HG02610 (cell line): ENCODE results near the gene SRCAP.
"Not testable (repeated sequence)": the region's sequence is repeated elsewhere in the genome, so short reads cannot be mapped to it uniquely, and the experiment has no call there.

Source experiments
- ATAC-seq: cut with Tn5 transposase; IDR thresholded peaks from one replicate; pipeline ENCODE4 v1.9.1; 2021; ENCODE audit warnings: mild to moderate bottlenecking, moderate library complexity; ENCODE audit not compliant: unreplicated experiment

The SRCAP gene

DNA sequence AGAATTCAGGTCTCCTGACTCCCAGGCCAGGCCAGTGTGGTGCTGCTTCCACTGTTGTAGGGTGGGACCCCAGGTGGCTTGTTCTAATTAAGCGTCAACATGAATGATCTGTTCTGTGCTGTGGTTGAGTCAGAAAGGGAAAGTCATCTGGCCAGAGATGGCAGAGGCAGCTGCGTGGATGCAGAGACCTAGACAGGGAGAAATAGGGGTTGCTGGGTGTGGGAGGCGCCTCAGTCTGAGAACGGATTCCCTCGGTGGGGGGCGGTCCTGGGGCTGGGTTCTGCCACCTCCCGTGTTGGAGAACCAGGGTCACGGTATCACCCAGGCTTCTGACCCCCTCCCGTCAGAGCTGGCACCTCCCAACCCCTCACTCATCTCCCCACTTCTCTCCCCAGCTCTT, 35.2 kb upstream of the SRCAP start:
- no peak for ATAC-seq

DNA sequence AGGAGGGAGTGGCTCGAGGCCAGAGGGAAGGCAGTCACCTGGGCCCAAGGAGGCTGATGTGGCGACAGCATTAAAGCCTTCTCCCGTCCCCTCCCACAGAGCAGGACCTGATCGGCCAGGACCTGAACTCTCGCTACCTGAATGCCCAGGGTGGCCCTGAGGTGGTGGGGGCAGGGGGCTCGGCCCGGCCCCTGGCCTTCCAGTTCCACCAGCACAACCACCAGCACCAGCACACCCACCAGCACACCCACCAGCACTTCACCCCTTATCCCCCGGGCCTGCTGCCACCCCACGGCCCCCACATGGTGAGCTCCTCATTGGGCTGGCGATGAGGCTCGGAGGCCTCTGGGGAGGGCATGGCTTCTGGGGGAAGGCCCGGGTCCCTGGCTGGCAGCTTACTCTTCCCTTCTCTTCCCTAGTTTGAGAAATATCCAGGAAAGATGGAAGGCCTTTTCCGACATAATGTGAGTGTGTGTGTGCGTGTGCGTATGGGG, 34.3 kb upstream of the SRCAP start:
- ATAC-seq, result no peak

DNA sequence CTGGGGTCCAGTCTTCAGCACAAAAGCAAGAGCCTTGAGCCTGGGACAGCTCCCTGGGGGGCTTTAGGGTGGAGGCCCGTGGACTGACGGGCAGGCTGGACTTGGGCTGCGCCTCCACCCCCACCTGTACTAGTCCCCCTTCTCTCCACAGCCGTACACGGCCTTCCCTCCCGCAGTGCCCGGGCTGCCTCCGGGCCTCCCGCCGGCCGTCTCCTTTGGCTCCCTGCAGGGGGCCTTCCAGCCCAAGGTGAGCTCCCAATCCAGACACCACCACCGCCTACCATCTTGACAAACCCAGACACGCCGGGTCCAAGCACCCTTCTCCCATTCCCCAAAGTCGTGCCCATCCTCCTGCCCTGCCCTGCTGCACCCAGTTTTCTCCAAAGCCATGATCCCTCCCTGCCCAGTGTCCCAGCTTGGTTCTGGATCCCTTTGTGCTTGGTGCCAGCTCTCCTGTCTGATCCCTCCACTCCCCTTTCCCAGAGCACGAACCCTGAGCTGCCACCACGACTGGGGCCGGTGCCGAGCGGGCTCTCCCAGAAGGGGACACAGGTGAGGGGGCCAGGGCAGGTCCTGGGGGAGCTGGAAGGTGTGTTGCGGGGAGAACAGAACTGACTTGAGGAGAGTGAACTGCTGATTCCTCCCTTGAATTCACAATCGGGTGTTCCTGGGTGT, 33.7 kb upstream of the SRCAP start:
- ATAC-seq, result no peak

DNA sequence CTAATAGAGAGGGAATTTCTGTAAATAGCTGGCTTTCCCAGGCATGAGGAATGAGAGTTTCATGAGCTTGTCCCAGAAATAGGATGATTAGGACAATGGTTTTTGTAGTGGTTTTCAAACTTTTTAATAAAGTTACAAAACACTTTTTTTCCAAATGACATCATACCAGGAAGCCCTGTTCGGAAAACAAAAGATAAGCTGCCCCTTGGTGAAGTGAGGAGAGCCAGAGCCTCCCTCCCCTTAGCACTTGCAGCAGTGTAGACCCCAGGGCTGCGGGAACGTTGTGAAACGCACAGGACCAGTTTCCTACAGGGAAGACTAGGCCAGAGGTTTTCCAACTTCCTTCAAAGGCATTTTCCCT, 33.2 kb upstream of the SRCAP start:
- no peak for ATAC-seq

DNA sequence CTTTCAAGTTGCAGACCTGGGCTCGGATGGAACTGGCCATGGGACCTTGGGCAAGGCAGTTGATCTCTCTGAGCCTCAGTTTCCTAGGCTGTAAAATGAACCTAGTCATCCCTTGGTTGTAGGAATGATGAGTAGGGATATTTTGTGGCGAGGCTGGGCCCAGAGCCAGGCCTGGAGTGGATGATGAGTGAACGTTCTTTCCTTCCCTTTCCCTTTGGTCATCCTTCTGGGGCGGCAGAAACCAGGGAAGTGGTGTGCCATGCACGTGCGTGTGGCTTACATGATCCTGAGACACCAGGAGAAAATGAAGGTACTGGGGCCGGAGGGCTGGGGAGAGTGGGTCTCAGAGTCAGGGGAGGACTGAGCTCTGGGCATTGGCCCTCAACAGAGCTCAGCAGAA, 32.3 kb upstream of the SRCAP start:
- ATAC-seq, result no peak

DNA sequence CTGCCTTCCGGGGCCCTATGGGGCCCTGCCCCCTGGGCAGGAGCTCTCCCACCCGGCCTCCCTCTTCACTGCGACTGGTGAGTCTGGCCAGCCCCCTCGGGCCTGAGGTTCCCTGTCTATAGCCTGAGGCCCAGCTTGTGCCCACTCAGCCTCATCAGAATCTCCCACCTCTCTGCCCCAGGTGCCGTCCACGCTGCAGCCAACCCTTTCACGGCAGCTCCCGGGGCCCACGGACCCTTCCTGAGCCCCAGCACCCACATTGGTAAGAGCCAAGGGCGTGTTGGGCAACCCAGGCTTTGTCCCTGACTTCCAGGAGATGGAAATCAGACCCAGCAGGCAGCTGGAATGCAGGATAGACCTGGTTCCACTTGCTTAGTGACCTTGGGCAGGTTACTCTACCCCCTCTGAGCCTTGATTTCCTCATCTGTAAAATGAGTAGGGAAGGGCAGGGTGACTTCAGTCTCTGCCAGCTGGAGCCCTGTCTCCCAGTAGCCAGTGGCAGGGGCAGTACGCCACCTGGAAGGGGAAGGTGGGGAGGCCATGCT, 31.5 kb upstream of the SRCAP start:
- no peak for ATAC-seq

DNA sequence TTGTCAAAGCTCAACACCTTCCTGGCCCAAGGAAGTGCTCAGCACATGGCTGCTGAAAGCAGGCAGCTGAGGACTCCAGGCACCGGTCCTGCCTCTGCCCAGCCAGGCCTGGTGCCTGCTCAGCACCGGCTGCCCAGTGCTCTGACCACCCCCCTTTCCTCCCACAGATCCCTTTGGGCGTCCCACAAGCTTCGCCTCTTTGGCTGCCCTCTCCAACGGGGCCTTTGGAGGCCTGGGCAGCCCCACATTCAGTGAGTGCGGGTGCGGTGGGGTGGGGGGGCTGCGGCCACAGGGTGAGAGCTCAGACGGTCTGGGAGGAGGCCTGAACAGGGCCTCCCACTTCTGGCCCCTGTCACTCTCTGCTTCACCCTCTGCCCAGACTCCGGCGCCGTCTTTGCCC, 30.6 kb upstream of the SRCAP start:
- no peak for ATAC-seq

DNA sequence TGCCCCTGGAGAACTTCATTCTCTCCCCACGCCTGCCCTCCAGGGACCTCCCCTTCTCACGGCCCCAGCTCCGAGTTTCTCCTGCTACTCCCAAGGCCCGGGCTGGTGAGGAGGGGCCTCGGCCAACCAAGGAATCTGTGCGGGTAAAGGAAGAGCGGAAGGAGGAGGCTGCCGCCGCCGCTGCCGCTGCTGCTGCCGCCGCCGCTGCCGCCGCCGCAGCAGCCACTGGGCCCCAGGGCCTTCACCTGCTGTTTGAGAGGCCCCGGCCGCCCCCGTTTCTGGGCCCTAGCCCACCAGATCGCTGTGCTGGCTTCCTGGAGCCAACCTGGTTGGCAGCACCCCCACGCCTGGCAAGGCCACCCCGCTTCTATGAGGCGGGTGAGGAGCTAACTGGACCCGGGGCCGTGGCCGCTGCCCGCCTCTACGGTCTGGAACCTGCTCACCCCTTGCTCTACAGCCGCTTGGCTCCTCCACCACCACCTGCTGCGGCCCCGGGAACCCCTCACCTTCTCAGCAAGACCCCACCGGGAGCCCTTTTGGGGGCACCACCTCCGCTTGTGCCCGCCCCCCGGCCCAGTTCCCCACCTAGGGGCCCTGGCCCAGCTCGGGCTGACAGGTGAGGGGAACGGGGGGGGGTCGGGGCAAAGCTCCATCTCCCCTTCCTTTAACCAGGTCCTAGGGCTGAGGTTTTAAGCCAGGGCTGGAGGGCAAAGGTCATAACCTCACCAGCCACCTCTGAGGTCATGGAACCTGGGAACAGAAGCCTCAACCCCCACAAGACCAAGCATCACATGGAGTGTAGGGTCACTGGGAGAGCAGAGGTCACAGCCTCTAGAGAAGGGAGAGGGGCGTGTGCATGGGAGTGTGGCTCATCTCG, 29.7 kb upstream of the SRCAP start:
- no peak for ATAC-seq

DNA sequence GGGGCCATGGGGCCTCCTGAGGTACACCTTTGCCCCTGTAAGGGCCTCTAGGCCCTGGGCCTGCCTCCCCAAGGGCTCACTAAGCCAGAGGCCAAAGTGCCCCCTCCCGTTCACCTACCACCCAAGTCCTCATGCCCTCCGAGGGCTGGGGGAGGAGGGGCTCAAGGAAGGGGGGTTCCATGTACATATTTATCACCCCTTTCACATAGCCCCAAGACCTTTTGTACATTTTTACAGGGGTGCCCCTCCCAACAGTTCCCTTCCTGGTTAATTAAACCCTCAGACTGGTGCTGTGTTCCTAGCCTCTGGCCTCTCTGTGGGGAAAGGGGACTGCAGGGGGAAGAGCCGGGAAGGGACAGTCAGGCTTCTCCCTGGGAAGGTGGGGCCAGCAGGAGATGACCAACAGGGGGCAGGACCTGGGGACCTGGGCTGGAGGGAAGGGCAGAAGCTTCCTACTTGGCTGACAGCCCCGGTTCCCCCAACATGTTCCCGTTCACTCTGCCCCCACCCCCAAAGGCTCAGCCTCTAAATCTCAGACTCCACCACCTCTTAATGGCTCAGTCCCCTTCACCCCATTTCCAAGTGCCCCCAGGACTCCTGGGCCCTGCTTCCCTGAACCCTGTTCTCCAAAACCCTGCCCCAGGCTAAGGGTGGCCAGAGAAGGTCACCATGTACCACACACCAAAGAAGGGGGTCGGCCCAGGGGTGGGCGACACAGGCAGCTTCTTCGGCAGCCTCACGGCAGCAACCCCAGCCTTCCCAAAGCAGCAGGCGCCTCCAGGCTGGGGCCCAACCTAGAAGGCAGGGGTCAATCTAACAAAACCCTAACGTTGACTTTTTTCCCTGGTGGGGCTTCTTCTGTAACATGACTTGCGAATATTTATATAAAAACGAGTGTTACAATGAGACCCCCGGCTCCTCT, 28.8 kb upstream of the SRCAP start:
- no peak for ATAC-seq

DNA sequence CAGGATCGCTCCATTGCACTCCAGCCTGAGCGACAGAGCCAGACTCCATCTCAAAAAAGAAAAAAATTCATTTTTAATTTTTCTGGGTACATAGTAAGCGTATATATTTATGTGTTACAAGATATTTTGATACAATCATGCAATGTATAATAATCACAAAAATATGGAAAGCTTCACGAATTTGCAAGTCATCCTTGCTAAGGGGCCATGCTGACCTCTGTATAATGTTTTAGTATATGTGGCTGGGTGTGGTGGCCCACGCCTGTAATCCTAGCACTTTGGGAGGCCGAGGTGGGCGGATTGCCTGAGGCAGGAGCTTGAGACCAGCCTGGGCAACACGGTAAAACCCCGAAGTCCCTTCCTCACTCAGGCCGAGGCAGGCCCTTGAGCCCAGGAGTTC, 23.8 kb upstream of the SRCAP start:
- no peak for ATAC-seq

DNA sequence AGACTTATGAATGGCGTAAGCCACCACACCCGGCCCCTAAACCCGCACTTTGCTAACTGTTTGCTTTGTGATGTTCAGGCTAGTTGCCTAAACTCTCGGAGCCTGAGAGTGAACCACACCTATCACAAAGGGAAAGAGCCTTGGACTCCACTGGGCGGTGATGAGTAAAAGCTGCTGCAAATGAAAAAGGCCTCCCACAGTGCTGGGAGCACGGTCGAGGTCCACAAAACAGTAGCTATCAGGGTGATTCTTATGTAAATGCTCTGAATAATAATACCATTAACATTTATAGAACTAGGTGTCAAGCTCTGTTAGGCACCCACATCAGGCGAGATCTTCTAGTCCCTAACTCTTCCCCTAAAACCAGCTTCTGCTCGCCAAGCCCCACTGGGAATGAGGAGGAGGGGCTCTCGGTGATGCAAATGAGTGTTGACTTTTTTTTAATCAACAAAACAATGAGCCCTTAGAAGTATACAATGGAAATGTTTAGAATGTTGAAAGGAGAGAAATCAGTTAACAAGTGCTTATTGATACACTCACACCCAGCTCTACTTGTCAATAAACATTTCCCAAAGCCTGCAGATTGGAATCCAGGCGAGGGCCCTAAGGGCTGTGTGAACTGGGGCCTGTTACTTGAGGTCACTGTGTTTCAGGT, 20.9 kb upstream of the SRCAP start:
- no peak for ATAC-seq

DNA sequence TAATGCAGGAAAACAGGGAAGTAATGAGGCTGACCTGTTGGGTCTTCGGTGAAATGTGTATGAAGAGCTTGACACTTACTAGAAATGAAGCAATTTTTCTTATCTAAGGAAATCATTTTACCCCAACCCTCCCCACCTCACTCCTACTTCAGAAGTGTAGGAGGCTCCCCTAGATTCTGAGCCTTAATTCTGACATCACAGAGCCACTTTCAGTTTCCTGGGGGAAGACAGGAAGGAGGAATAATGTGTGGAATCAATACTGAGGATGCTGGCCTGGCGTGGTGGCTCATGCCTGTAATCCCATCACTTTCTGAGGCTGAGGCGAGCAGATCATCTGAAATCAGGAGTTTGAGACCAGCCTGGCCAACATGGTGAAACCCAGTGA, 20.4 kb upstream of the SRCAP start:
- no peak for ATAC-seq

DNA sequence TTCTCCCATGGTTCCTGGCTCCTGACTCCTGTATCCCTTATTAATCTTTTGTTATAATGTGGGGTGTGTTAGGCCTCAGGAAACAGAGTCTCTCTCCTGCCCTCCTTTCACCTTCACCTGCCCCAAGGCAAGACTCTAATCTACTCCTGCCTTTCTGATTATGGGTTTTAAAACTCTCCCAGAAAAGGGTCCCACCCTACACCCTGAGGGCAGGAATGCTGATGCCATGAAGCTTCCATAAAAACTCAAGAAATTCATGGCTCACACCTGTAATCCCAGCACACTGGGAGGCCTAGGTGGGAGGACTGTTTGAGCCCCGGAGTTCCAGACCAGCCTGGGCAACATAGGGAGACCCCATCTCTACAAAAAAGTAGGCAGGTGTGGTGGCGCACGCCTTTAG, 18.6 kb upstream of the SRCAP start:
- ATAC-seq, result no peak

DNA sequence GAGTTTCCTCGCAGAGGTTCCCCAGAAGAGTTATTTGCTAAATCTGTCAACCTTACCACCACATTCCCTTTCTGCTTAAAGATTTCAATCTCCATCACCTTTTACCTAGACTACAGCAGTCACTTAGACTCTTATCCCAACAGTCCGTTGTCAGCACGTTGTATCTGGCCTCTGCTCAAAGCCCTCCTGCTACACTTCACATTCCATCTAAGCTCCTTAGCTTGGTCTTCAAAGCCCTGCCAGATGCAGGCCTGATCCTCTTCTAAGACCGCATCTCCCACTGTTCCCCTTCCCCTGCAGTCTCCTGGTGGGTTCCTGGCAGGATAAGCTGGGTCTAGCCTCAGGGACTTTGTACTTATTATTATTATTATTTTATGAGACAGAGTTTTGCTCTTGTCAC, 10.3 kb upstream of the SRCAP start:
- no peak for ATAC-seq

DNA sequence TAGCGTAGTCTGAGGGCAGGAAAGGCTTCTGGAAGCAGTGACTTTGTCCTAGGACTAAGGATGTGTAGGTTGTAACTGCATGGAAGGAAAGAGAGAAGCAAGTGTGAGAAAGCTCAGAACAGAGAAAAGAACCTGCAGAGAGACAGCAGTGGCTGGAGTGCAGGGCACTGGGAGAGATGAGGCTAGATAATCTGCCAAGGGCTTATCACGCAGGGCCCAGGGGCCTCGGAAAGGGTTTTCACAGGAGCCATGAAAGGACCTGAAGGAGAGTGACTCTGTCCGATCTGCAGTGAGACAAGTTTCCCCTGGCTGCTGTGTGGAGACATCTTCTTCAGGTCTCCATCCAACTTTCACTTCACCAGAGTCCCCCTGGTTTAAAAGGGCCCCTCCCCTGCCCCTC, 7.1 kb upstream of the SRCAP start:
- no peak for ATAC-seq

DNA sequence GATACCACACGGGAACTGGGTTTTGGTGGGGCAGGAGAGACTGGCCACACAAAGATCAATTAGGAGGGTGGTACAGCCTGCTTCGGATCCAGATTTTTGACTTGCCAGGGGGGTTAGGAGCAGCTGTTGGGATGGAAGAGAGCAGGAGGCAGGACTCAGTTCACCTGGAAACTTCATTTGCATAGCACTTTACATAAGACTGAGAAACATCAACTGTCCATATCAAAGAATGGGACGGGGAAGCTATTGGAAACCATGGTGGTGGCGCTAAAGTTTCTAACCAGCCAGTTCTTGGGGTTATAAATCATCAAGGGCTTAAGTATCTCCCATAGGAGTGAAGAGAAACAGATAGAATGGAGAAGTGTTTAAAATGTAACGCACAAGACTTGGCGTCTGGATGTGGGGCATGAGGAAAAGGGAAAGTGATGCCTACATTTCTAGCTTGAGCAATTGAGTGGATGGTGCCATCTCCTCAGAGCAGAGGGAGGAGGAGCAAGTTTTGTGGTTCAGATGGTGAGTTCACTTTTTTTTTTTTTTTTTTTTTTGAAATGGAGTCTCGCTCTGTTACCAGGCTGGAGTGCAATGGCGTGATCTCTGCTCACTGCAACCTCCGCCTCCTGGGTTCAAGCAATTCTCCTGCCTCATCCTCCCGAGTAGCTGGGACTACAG, 6.4 kb upstream of the SRCAP start:
- ATAC-seq, result no peak

DNA sequence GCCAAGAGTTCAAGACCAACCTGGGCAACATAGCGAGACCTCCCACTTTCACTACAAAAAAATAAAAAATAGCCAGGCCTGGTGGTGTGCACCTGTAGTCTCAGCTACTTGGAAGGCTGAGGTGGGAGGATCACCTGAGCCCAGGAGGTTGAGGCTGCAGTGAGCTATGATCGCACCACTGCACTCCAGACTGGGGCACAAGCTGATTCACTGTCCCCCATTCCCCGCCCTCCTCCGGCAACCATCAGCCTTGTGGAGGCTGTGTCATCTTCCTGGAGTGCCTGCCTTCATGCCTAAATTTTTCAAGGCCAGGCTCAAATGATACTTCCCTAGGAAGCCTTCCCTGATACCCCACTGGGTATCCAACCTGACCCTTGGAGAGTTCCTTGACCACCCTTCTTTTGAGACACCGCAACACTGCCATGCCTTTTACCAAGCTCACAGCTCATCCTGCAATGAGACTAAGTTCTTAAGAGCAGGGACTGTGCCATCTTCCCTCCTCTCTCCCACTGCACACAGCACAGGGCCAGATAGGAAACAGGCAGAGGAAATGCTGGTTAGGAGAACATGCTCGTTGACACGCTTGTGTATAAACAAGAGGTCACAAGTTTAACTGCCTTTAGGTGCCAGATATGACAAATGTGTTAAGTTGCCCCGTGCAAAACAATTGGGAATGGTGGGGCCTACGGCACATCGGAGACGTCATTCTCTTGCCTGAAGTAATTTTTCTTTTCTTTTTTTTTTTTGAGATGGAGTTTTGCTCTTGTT, 3.9 kb upstream of the SRCAP start:
- ATAC-seq, result no peak

DNA sequence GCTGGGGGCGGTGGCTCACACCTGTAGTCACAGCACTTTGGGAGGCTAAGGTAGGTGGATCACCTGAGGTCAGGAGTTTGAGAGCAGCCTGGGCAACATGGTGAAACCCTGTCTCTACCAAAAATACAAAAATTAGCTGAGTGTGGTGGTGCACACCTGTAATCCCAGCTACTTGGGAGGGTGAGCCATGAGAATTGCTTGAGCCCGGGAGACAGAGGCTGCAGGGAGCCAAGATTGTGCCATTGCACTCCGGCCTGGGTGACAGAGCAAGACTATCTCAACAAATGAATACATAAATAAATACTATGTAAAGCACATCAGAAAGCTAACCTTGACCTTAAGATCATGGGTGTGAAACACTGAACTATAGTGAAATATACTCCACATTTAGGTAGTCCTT, 2.3 kb upstream of the SRCAP start:
- ATAC-seq, result not testable (repeated sequence)
